ENCODE measurements around the gene MTHFD2. TPM values are rescaled to one million over a fixed set of nuclear protein-coding genes. Genes with fewer than 3 reads are reported as not detected.
"Not testable (repeated sequence)": the region's sequence is repeated elsewhere in the genome, so short reads cannot be mapped to it uniquely, and the experiment has no call there.

MTHFD2 gene
- total RNA-seq, 1 donor from 2014 or later, result 62.2 TPM

GRCh38 chr2:74178211-74179062 lies 20.0 kb upstream of the MTHFD2 start, which contains the start of gene MOB1A:
Gene MOB1A (minus strand): TSS chr2:74178879. CDS start chr2:74178674, 205 bp downstream.
- H3K27me3 ChIP-seq, result no peaks in the 10 kb centered on the region
- intact Hi-C loops (cut with DNase I), result no loop called here
- DNase-seq, result peak; percentile 99
- peak; percentile 98 for ATAC-seq
- H3K4me3 ChIP-seq, result peak within 1 kb of the TSS; percentile 79
- H3K27ac ChIP-seq, result peak within 1 kb of the TSS; percentile 92
- no peaks in the 10 kb centered on the region for H3K36me3 ChIP-seq
- no peaks in the 10 kb centered on the region for H3K9me3 ChIP-seq
- peaks cover 30% of the 10 kb centered on the region for H3K4me1 ChIP-seq
- no peak for TF ChIP-seq CTCF (IDR thresholded peaks at IDR 0.05)

- Histone ChIP-seq H3K36me3 (no peaks in the 10 kb centered on the region), H3K9me3 (no peaks in the 10 kb centered on the region), H3K4me1 (peaks cover 30% of the 10 kb centered on the region), H3K4me3 (peak overlapping the region; percentile 79), H3K27me3 (no peaks in the 10 kb centered on the region), H3K27ac (peak overlapping the region; percentile 92)
- DNase-seq (no peak), ATAC-seq (no peak)
- intact Hi-C loops (cut with DNase I), result no loop called here
- peak; percentile 44 for TF ChIP-seq CTCF (IDR thresholded peaks at IDR 0.05)
Measured at GRCh38 chr2:74179063-74179865, 19.2 kb upstream of the MTHFD2 start.

GRCh38 chr2:74181739-74182138 lies 16.7 kb upstream of the MTHFD2 start:
- no peak for TF ChIP-seq CTCF (IDR thresholded peaks at IDR 0.05)
- no peak for DNase-seq
- Histone ChIP-seq H3K36me3 (no peaks in the 10 kb centered on the region), H3K27me3 (no peaks in the 10 kb centered on the region), H3K4me3 (no peak overlapping the region), H3K27ac (no peak overlapping the region), H3K4me1 (peaks cover 19% of the 10 kb centered on the region), H3K9me3 (no peaks in the 10 kb centered on the region)
- peak; percentile 61 for ATAC-seq
- intact Hi-C loops (cut with DNase I), result no loop called here

GRCh38 chr2:74183878-74184277 lies 14.5 kb upstream of the MTHFD2 start:
- peaks cover 12% of the 10 kb centered on the region for H3K4me1 ChIP-seq
- TF ChIP-seq CTCF (IDR thresholded peaks at IDR 0.05), result no peak
- no peak overlapping the region for H3K4me3 ChIP-seq
- DNase-seq (no peak), ATAC-seq (no peak)
- H3K9me3 ChIP-seq, result no peaks in the 10 kb centered on the region
- H3K36me3 ChIP-seq, result no peaks in the 10 kb centered on the region
- H3K27ac ChIP-seq, result no peak overlapping the region
- H3K27me3 ChIP-seq, result no peaks in the 10 kb centered on the region
- intact Hi-C loops (cut with DNase I), result no loop called here

- H3K4me3 ChIP-seq, result no peak overlapping the region
- H3K4me1 ChIP-seq, result peaks cover 12% of the 10 kb centered on the region
- H3K36me3 ChIP-seq, result no peaks in the 10 kb centered on the region
- peak overlapping the region; percentile 78 for H3K27ac ChIP-seq
- TF ChIP-seq CTCF (IDR thresholded peaks at IDR 0.05), result no peak
- ATAC-seq (peak; percentile 90), DNase-seq (no peak)
- H3K9me3 ChIP-seq, result no peaks in the 10 kb centered on the region
- H3K27me3 ChIP-seq, result no peaks in the 10 kb centered on the region
- intact Hi-C loops (cut with DNase I), result no loop called here
Measured at GRCh38 chr2:74186038-74186437, 12.4 kb upstream of the MTHFD2 start.

- H3K27me3 ChIP-seq; H3K4me3 ChIP-seq; DNase-seq; intact Hi-C loops (cut with DNase I); ATAC-seq; H3K9me3 ChIP-seq; H3K36me3 ChIP-seq: not testable (repeated sequence)
- Histone ChIP-seq H3K4me1 (peaks cover 12% of the 10 kb centered on the region), H3K27ac (peak overlapping the region; percentile 78)
Measured at GRCh38 chr2:74186706-74187105, 11.7 kb upstream of the MTHFD2 start.

All from upper lobe of right lung (tissue), 1 donor.